K562 (cell line): ENCODE data around the gene PALLD.

Experiments used
- CTCF ChIP-seq, 3 experiments: IDR thresholded peaks in 2 of 3; conservative IDR thresholded peaks in 1 of 3; 2 replicates each; pipeline ENCODE4 v1.5.1; 2011 to 2012; ENCODE audit warnings: low read length in 3 of 3, mild to moderate bottlenecking in 3 of 3, control low read depth in 2 of 3, improper control_type of control experiment in 1 of 3, inconsistent platforms in 1 of 3, low read depth in 1 of 3, mixed read lengths in 1 of 3, moderate library complexity in 1 of 3; ENCODE audit not compliant: insufficient read depth in 2 of 3
- HCFC1 ChIP-seq: IDR thresholded peaks from 2 replicates; pipeline ENCODE4 v1.6.1; 2012; ENCODE audit warnings: low read depth, low read length, improper control_type of control experiment
- IRF1 ChIP-seq: sonication (generic); formaldehyde crosslinking; IDR thresholded peaks from 2 replicates; pipeline ENCODE4 v1.8.0; 2022; ENCODE audit warnings: missing genetic modification reagents, mild to moderate bottlenecking, borderline replicate concordance
- JUND ChIP-seq, 2 experiments: IDR thresholded peaks; 2 replicates in 1 of 2; 3 replicates in 1 of 2; pipeline ENCODE4 v1.6.1; 2011; ENCODE audit warnings: borderline replicate concordance in 2 of 2, low read depth in 2 of 2, low read length in 2 of 2, improper control_type of control experiment in 1 of 2, missing biosample characterization in 1 of 2, missing genetic modification characterization in 1 of 2, missing genetic modification reagents in 1 of 2
- POLR2A ChIP-seq: fragments of 450-650 bp; conservative IDR thresholded peaks from 2 replicates; pipeline ENCODE4 v1.6.1; 2016
- POLR2AphosphoS2 ChIP-seq: IDR thresholded peaks from 2 replicates; pipeline ENCODE4 v1.6.1; 2012; ENCODE audit warnings: low read length, improper control_type of control experiment
- POLR2H ChIP-seq: IDR thresholded peaks from 2 replicates; pipeline ENCODE4 v1.6.1; 2016; ENCODE audit warnings: missing genetic modification characterization, low read depth, mild to moderate bottlenecking, control low read depth, missing compliant biosample characterization, moderate library complexity
- ZKSCAN3 ChIP-seq: fragments of 250-450 bp; sonication (Bioruptor Pico); IDR thresholded peaks from 2 replicates; pipeline ENCODE4 v1.4.0; 2020
- ZNF57 ChIP-seq: fragments of 450-650 bp; formaldehyde crosslinking; IDR thresholded peaks from 2 replicates; pipeline ENCODE4 v1.4.0; 2020; ENCODE audit warnings: mild to moderate bottlenecking, moderate library complexity
- ZNF696 ChIP-seq: fragments of 250-450 bp; sonication (Bioruptor Pico); conservative IDR thresholded peaks from 2 replicates; pipeline ENCODE4 v1.4.0; 2020; ENCODE audit warnings: mild to moderate bottlenecking, moderate library complexity
- TF ChIP-seq, protein P1 (sequence below): IDR thresholded peaks from 2 replicates; pipeline ENCODE4 v1.6.1; 2011; ENCODE audit not compliant: insufficient read length; ENCODE audit errors: extremely low read depth

DNA sequence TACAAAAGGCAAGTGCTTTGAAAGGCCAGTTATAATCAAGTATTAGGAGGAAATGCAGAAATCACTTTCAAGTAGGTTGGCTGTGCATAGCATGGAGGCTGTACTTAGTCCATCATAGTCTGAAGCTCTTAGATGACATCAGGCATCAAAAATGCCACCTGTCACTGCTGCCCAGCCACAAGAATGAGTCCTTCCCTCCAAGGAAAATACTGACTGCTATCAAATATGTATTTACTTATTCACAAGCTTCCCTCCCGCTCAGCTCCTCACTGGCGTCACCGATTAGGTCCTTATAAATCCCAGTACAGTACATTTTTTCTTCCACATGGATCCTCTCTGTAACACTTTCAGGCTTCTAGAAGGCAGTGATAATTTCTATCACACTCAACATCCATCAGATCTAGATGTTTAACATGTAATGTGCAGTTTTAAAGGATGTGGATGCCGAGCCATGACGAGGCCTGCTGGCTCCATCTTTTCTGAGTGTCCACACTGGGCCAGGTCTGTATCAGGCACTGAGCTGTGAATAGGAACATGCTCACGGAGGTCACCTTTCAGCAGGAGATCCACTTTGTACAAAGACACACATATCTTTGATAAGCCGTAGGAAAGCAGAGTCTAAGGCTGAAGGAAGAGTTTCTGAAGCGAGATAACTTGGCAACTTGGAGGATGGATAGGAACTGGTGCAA is 121.9 kb downstream of the PALLD start:
- TF ChIP-seq JUND (IDR thresholded peaks at IDR 0.05; ENCODE audit: borderline replicate concordance, low read depth, low read length) (no peak), JUND (tag; IDR thresholded peaks at IDR 0.05; ENCODE audit: borderline replicate concordance, low read depth, low read length) (no peak), IRF1 (CRISPR knock-in tag) (no peak), ZNF57 (no peak), ZNF696 (CRISPR knock-in tag) (no peak), POLR2A (no peak), ZKSCAN3 (CRISPR knock-in tag) (no peak), CTCF (IDR thresholded peaks at IDR 0.05 in 2 of 3, conservative IDR thresholded peaks at IDR 0.05 in 1 of 3; ENCODE audit: insufficient read depth in 2 of 3, low read depth in 1 of 3, low read length in 3 of 3) (no peak), POLR2AphosphoS2 (no peak), HCFC1 (no peak), POLR2H (tag) (no peak)
- TF ChIP-seq, protein P1, sequence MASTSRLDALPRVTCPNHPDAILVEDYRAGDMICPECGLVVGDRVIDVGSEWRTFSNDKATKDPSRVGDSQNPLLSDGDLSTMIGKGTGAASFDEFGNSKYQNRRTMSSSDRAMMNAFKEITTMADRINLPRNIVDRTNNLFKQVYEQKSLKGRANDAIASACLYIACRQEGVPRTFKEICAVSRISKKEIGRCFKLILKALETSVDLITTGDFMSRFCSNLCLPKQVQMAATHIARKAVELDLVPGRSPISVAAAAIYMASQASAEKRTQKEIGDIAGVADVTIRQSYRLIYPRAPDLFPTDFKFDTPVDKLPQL = no peak
